HEK293 (cell line): Measurements from ENCODE around the gene LRRN1.

Source experiments
- CTCF ChIA-PET: fragments of 350-600 bp; formaldehyde crosslinking; extraction: SDS; loops from one replicate; lab custom pipeline; 2021; ENCODE audit warnings: antibody characterized with exemption; lab: Yijun Ruan, JAX
- POLR2A ChIA-PET: fragments of 300-600 bp; formaldehyde crosslinking; extraction: SDS; loops from one replicate; lab custom pipeline; 2020; ENCODE audit warnings: antibody characterized with exemption, inconsistent platforms; lab: Yijun Ruan, JAX
- H3K27ac ChIP-seq: fragments of 200-500 bp; sonication (Bioruptor generic); 2 replicates; pipeline ENCODE4 v1.5.1; 2014; ENCODE audit warnings: low read depth, low read length, control low read depth, inconsistent platforms; ENCODE audit errors: extremely low read depth
- H3K36me3 ChIP-seq, 2 experiments: fragments of 200-500 bp in 1 of 2; sonication (Bioruptor generic) in 1 of 2; 1 replicate in 1 of 2; 2 replicates in 1 of 2; pipeline ENCODE4 v1.5.1; 2014 to 2017; ENCODE audit warnings: inconsistent platforms in 2 of 2, low read length in 2 of 2; ENCODE audit not compliant: control insufficient read depth in 2 of 2, insufficient read depth in 1 of 2
- H3K4me1 ChIP-seq: fragments of 200-500 bp; sonication (Bioruptor generic); 2 replicates; pipeline ENCODE4 v1.5.1; 2014; ENCODE audit warnings: mild to moderate bottlenecking, low read length, inconsistent platforms; ENCODE audit not compliant: control insufficient read depth, insufficient read depth
- H3K4me3 ChIP-seq: 2 replicates; pipeline ENCODE4 v1.5.1; 2011; ENCODE audit warnings: low read depth, mild to moderate bottlenecking, control low read depth, low read length, moderate library complexity
- H3K9me3 ChIP-seq: fragments of 200-500 bp; sonication (Bioruptor generic); 2 replicates; pipeline ENCODE4 v1.5.1; 2014; ENCODE audit warnings: low read depth, low read length, inconsistent platforms; ENCODE audit not compliant: control insufficient read depth, insufficient read depth
- KLF16 ChIP-seq: fragments of 450-650 bp; formaldehyde crosslinking; IDR thresholded peaks from 2 replicates; pipeline ENCODE4 v1.5.1; 2017; ENCODE audit warnings: missing biosample characterization, missing genetic modification characterization
- MEIS1 ChIP-seq: sonication (generic); formaldehyde crosslinking; IDR thresholded peaks from 2 replicates; pipeline ENCODE4 v1.8.1; 2022; ENCODE audit warnings: missing genetic modification reagents, mild to moderate bottlenecking, borderline replicate concordance
- OVOL3 ChIP-seq: fragments of 450-650 bp; formaldehyde crosslinking; IDR thresholded peaks from 2 replicates; pipeline ENCODE4 v1.5.1; 2016; ENCODE audit warnings: missing biosample characterization, missing genetic modification characterization
- SALL2 ChIP-seq: fragments of 450-650 bp; formaldehyde crosslinking; IDR thresholded peaks from 2 replicates; pipeline ENCODE4 v1.5.0; 2017; ENCODE audit warnings: missing biosample characterization, mild to moderate bottlenecking, missing genetic modification characterization, borderline replicate concordance
- ZBTB20 ChIP-seq: fragments of 450-650 bp; formaldehyde crosslinking; IDR thresholded peaks from 2 replicates; pipeline ENCODE4 v1.5.1; 2016; ENCODE audit warnings: missing biosample characterization, missing genetic modification characterization
- ZBTB21 ChIP-seq: fragments of 450-650 bp; formaldehyde crosslinking; IDR thresholded peaks from 2 replicates; pipeline ENCODE4 v1.5.1; 2017; ENCODE audit warnings: missing biosample characterization, missing genetic modification characterization
- ZEB2 ChIP-seq: fragments of 450-650 bp; formaldehyde crosslinking; IDR thresholded peaks from 2 replicates; pipeline ENCODE4 v1.5.1; 2016; ENCODE audit warnings: missing biosample characterization, missing genetic modification characterization
- ZIC2 ChIP-seq: fragments of 450-650 bp; formaldehyde crosslinking; IDR thresholded peaks from 2 replicates; pipeline ENCODE4 v1.5.1; 2016; ENCODE audit warnings: missing biosample characterization, missing genetic modification characterization
- ZNF155 ChIP-seq: fragments of 450-650 bp; formaldehyde crosslinking; IDR thresholded peaks from 2 replicates; pipeline ENCODE4 v1.5.1; 2016; ENCODE audit warnings: missing biosample characterization, missing genetic modification characterization
- ZNF169 ChIP-seq: fragments of 450-650 bp; formaldehyde crosslinking; IDR thresholded peaks from 2 replicates; pipeline ENCODE4 v1.5.1; 2016; ENCODE audit warnings: missing biosample characterization, missing genetic modification characterization
- ZNF221 ChIP-seq: fragments of 450-650 bp; formaldehyde crosslinking; IDR thresholded peaks from 2 replicates; pipeline ENCODE4 v1.5.1; 2017; ENCODE audit warnings: missing biosample characterization, missing genetic modification characterization, borderline replicate concordance
- ZNF24 ChIP-seq: fragments of 450-650 bp; formaldehyde crosslinking; IDR thresholded peaks from 2 replicates; pipeline ENCODE4 v1.5.1; 2016; ENCODE audit warnings: missing biosample characterization, missing genetic modification characterization
- ZNF335 ChIP-seq: fragments of 450-650 bp; formaldehyde crosslinking; conservative IDR thresholded peaks from 2 replicates; pipeline ENCODE4 v1.5.1; 2016; ENCODE audit warnings: missing biosample characterization, missing genetic modification characterization
- ZNF354C ChIP-seq: fragments of 450-650 bp; formaldehyde crosslinking; IDR thresholded peaks from 2 replicates; pipeline ENCODE4 v1.5.1; 2016; ENCODE audit warnings: missing biosample characterization, missing genetic modification characterization, low read depth, borderline replicate concordance
- ZNF549 ChIP-seq: fragments of 450-650 bp; IDR thresholded peaks from 2 replicates; pipeline ENCODE4 v1.5.1; 2018; ENCODE audit warnings: missing biosample characterization, missing genetic modification characterization, mild to moderate bottlenecking, inconsistent platforms, moderate library complexity
- ZNF626 ChIP-seq: fragments of 450-650 bp; sonication (Bioruptor Pico); formaldehyde crosslinking; IDR thresholded peaks from 2 replicates; pipeline ENCODE4 v1.5.1; 2018; ENCODE audit warnings: missing biosample characterization, missing genetic modification characterization, inconsistent platforms
- ZNF639 ChIP-seq: fragments of 450-650 bp; formaldehyde crosslinking; IDR thresholded peaks from 2 replicates; pipeline ENCODE4 v1.5.1; 2016; ENCODE audit warnings: missing biosample characterization, missing genetic modification characterization
- TF ChIP-seq, protein P1 (sequence below): fragments of 450-650 bp; formaldehyde crosslinking; IDR thresholded peaks from 2 replicates; pipeline ENCODE4 v1.5.1; 2016; ENCODE audit warnings: missing biosample characterization, missing genetic modification characterization
- TF ChIP-seq, protein P2 (sequence below): fragments of 450-650 bp; formaldehyde crosslinking; IDR thresholded peaks from 2 replicates; pipeline ENCODE4 v1.5.1; 2016; ENCODE audit warnings: missing biosample characterization, missing genetic modification characterization
- TF ChIP-seq, protein P3 (sequence below): fragments of 450-650 bp; formaldehyde crosslinking; IDR thresholded peaks from 2 replicates; pipeline ENCODE4 v1.5.1; 2016; ENCODE audit warnings: missing biosample characterization, missing genetic modification characterization
- TF ChIP-seq, protein P4 (sequence below): fragments of 450-650 bp; formaldehyde crosslinking; optimal IDR thresholded peaks from 2 replicates; pipeline ENCODE3; 2016; ENCODE audit warnings: missing biosample characterization, mild to moderate bottlenecking, missing genetic modification characterization

Gene LRRN1

DNA sequence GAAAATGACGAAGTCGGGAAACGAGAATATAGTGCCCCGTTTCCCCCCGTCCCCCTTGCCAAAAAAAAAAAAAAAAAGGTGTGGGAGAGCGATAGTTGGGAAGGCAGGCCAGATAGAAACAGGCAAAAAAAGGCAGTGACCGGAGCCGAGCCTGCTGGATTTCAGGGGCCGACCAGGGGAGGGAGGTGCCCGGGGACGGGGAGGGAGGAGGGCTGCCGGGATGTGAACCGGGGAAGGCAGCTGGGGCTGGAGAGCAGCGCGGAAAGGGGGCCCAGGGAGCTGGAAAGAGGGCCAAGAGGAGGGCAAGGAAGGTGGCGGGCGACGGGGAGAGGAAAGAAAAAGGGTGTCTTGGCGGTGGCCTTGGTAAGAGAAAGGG, 837 bp downstream of the LRRN1 start:
- Histone ChIP-seq H3K4me3 (peak overlapping the region; percentile 55), H3K9me3 (no peaks in the 10 kb centered on the region), H3K4me1 (no peaks in the 10 kb centered on the region), H3K27ac (no peak overlapping the region), H3K36me3 (no peaks in the 10 kb centered on the region)
- CTCF ChIA-PET, result no interaction called here
- POLR2A ChIA-PET, result interaction anchor here (0.5 kb wide), 1 partner anchor 693 kb away, joined by 3 read pairs; the partner anchor contains the start of gene ITPR1
- TF ChIP-seq ZBTB21, result no peak
- peak; percentile 86 for TF ChIP-seq ZBTB20 (tag by site-specific recombination)
- TF ChIP-seq ZNF626 (tag by site-specific recombination), result no peak
- no peak for TF ChIP-seq KLF16 (tag by site-specific recombination)
- no peak for TF ChIP-seq ZIC2 (tag by site-specific recombination)
- peak; percentile 77 for TF ChIP-seq ZNF335 (tag by site-specific recombination)
- TF ChIP-seq SALL2 (tag by site-specific recombination), result no peak
- no peak for TF ChIP-seq MEIS1

GRCh38 chr3:3800685-3801493, 1.7 kb downstream of the LRRN1 start:
- Histone ChIP-seq H3K4me3 (peak overlapping the region; percentile 55), H3K27ac (no peak overlapping the region), H3K4me1 (no peaks in the 10 kb centered on the region), H3K9me3 (no peaks in the 10 kb centered on the region), H3K36me3 (no peaks in the 10 kb centered on the region)
- POLR2A ChIA-PET, result interaction anchor here (0.5 kb wide), 1 partner anchor 693 kb away, joined by 3 read pairs; the partner anchor contains the start of gene ITPR1
- TF ChIP-seq ZNF639 (tag by site-specific recombination), result no peak
- no peak for TF ChIP-seq ZNF221
- TF ChIP-seq ZNF354C, result no peak
- no peak for TF ChIP-seq ZNF24 (tag by site-specific recombination)
- TF ChIP-seq ZNF155 (tag by site-specific recombination), result no peak
- TF ChIP-seq, protein P1, sequence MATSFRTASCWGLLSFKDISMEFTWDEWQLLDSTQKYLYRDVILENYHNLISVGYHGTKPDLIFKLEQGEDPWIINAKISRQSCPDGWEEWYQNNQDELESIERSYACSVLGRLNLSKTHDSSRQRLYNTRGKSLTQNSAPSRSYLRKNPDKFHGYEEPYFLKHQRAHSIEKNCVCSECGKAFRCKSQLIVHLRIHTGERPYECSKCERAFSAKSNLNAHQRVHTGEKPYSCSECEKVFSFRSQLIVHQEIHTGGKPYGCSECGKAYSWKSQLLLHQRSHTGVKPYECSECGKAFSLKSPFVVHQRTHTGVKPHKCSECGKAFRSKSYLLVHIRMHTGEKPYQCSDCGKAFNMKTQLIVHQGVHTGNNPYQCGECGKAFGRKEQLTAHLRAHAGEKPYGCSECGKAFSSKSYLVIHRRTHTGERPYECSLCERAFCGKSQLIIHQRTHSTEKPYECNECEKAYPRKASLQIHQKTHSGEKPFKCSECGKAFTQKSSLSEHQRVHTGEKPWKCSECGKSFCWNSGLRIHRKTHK (tag by site-specific recombination), result no peak
- TF ChIP-seq ZNF549 (tag by site-specific recombination), result no peak
- no peak for TF ChIP-seq ZNF169
- TF ChIP-seq, protein P2, sequence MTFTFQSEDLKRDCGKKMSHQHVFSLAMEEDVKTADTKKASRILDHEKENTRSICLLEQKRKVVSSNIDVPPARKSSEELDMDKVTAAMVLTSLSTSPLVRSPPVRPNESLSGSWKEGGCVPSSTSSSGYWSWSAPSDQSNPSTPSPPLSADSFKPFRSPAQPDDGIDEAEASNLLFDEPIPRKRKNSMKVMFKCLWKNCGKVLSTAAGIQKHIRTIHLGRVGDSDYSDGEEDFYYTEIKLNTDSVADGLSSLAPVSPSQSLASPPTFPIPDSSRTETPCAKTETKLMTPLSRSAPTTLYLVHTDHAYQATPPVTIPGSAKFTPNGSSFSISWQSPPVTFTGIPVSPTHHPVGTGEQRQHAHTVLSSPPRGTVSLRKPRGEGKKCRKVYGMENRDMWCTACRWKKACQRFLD (tag by site-specific recombination), result no peak
- TF ChIP-seq, protein P3, sequence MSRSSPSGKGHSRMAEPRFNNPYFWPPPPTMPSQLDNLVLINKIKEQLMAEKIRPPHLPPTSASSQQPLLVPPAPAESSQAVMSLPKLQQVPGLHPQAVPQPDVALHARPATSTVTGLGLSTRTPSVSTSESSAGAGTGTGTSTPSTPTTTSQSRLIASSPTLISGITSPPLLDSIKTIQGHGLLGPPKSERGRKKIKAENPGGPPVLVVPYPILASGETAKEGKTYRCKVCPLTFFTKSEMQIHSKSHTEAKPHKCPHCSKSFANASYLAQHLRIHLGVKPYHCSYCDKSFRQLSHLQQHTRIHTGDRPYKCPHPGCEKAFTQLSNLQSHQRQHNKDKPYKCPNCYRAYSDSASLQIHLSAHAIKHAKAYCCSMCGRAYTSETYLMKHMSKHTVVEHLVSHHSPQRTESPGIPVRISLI (tag by site-specific recombination), result no peak
- no peak for TF ChIP-seq OVOL3 (tag by site-specific recombination)
- TF ChIP-seq, protein P4, sequence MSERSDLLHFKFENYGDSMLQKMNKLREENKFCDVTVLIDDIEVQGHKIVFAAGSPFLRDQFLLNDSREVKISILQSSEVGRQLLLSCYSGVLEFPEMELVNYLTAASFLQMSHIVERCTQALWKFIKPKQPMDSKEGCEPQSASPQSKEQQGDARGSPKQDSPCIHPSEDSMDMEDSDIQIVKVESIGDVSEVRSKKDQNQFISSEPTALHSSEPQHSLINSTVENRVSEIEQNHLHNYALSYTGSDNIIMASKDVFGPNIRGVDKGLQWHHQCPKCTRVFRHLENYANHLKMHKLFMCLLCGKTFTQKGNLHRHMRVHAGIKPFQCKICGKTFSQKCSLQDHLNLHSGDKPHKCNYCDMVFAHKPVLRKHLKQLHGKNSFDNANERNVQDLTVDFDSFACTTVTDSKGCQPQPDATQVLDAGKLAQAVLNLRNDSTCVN (tag by site-specific recombination), result peak; percentile 25
- peak; percentile 10; the same call in 1 of the 2 replicates for TF ChIP-seq ZBTB20 (tag by site-specific recombination)
- TF ChIP-seq ZEB2 (tag by site-specific recombination), result no peak
- CTCF ChIA-PET, result no interaction called here
